ENCODE measurements around the gene HSPG2. TPM values are rescaled to one million over a fixed set of nuclear protein-coding genes. Genes with fewer than 3 reads are reported as not detected.

The HSPG2 gene
- total and polyA plus RNA-seq, 2 of the 8 experiments (the other 6 are each of a cell fraction or from before 2014, with no cell fraction given), result 17.8 to 111 TPM

GRCh38 chr1:21794656-21795055, 142.5 kb downstream of the HSPG2 start:
- Histone ChIP-seq H2AFZ (ENCODE audit: low read length) (no peak overlapping the region), H3K27ac (ENCODE audit: low read depth, low read length) (no peak overlapping the region), H3K18ac (ENCODE audit: extremely low read depth, low read length) (no peak overlapping the region), H4K5ac (ENCODE audit: insufficient read length, low read depth, low read length) (no peak overlapping the region), H3K79me2 (ENCODE audit: control insufficient read depth in 1 of 2, insufficient read depth in 2 of 2, low read length in 2 of 2) (no peaks in the 10 kb centered on the region), H3K56ac (replicated peaks; ENCODE audit: insufficient read length, low read depth, low read length) (no peak overlapping the region), H3K23me2 (ENCODE audit: low read depth, low read length) (no peaks in the 10 kb centered on the region), H2BK120ac (replicated peaks; ENCODE audit: low read depth, low read length) (no peak overlapping the region), H2BK15ac (ENCODE audit: low read length) (0 out of 2 replicates have a peak overlapping the region, but pooled peaks have one; percentile 55), H3K4me2 (ENCODE audit: insufficient read depth in 1 of 2, low read depth in 2 of 2, low read length in 2 of 2) (no peak overlapping the region), H3K36me3 (ENCODE audit: control insufficient read depth in 2 of 4, insufficient read depth in 4 of 4, low read length in 3 of 4) (no peaks in the 10 kb centered on the region), H3K79me1 (ENCODE audit: low read depth, low read length) (no peaks in the 10 kb centered on the region), H3K27me3 (replicated peaks in 1 of 4; ENCODE audit: control insufficient read depth in 3 of 4, extremely low read depth in 1 of 4, insufficient read depth in 3 of 4, low read length in 3 of 4) (no peaks in the 10 kb centered on the region), H2AK5ac (ENCODE audit: low read depth, low read length) (no peak overlapping the region), H2BK20ac (ENCODE audit: low read length) (no peak overlapping the region; the same call in 1 of the 2 replicates), H4K20me1 (replicated peaks in 1 of 2; ENCODE audit: control insufficient read depth in 1 of 2, insufficient read depth in 2 of 2, low read length in 2 of 2) (no peaks in the 10 kb centered on the region), H3K4ac (replicated peaks; ENCODE audit: insufficient read length, low read depth, low read length) (no peak overlapping the region), H3K14ac (ENCODE audit: insufficient read length) (no peak overlapping the region), H4K91ac (replicated peaks; ENCODE audit: insufficient read length, low read length) (no peak overlapping the region), H3K9me3 (ENCODE audit: insufficient read depth in 2 of 2, low read depth in 1 of 2, low read length in 1 of 2) (no peaks in the 10 kb centered on the region), H3K4me3 (ENCODE audit: extremely low read depth in 1 of 4, insufficient read depth in 2 of 4, low read depth in 3 of 4, low read length in 4 of 4) (no peak overlapping the region), H4K8ac (ENCODE audit: extremely low read depth, insufficient read depth, low read length) (no peak overlapping the region), H3K9ac (replicated peaks in 1 of 4; ENCODE audit: extremely low read depth in 1 of 4, low read depth in 3 of 4, low read length in 3 of 4) (no peak overlapping the region), H2BK5ac (ENCODE audit: low read depth, low read length) (no peak overlapping the region), H3K4me1 (replicated peaks in 1 of 4; ENCODE audit: control insufficient read depth in 3 of 4, insufficient read depth in 4 of 4, low read length in 3 of 4) (peaks cover 0 to 2% (median 0%) of the 10 kb centered on the region in 4 experiments; a peak in 1 of 7 replicates), H3K23ac (ENCODE audit: insufficient read length) (no peak overlapping the region), H2BK12ac (ENCODE audit: low read depth, low read length) (no peak overlapping the region)
- no peak for DNase-seq (ENCODE audit: low read depth in 1 of 2, low spot score in 2 of 2)
- ChIA-PET POLR2A (ENCODE audit: partially characterized antibody) (interaction anchor here (0.6 to 1.0 kb wide), 3 partner anchors 11 to 139 kb away, joined by 3 to 6 read pairs (median 5); no protein-coding TSS in a partner anchor), CTCF (ENCODE audit: partially characterized antibody) (interaction anchor here (0.7 to 1.0 kb wide), 4 partner anchors 10 to 574 kb away, joined by 3 to 5 read pairs (median 3); no protein-coding TSS in a partner anchor)
- FAIRE-seq, result no peak
- no peak for TF ChIP-seq PHF8 (conservative IDR thresholded peaks at IDR 0.05; ENCODE audit: low read depth, low read length)
- 86% methylated on average over 2 of the region's 2 CpGs; no CpG with 5 or more reads in 1 of the 2 experiments for WGBS, 2 experiments (ENCODE audit: extremely low coverage in 1 of 2, insufficient coverage in 1 of 2, insufficient read length in 1 of 2, insufficient replicate concordance in 2 of 2, low coverage in 1 of 2, low lambda C conversion rate in 2 of 2, missing lambda C conversion rate in 1 of 2)
